GM13976 (cell line): ENCODE results near the gene ANKRD11.

Source experiments
- DNase-seq: peaks from one replicate; pipeline ENCODE4 v3.0.0; 2012; ENCODE audit warnings: low spot score
- in situ Hi-C: fragments of 300-500 bp; cut with MboI; formaldehyde crosslinking; loops from one replicate; pipeline ENCODE4 v1.12.0; 2022; ENCODE audit warnings: low sequenced_read_pairs, mixed read lengths, inconsistent platforms; ENCODE audit not compliant: unreplicated experiment
- TF ChIP-seq, protein P1 (sequence below): IDR thresholded peaks from 2 replicates; pipeline ENCODE4 v1.5.1; 2012; ENCODE audit warnings: borderline replicate concordance, mild to moderate bottlenecking; ENCODE audit not compliant: insufficient read depth; ENCODE audit errors: extremely low read depth, missing control alignments, control extremely low read depth

ANKRD11 gene

DNA sequence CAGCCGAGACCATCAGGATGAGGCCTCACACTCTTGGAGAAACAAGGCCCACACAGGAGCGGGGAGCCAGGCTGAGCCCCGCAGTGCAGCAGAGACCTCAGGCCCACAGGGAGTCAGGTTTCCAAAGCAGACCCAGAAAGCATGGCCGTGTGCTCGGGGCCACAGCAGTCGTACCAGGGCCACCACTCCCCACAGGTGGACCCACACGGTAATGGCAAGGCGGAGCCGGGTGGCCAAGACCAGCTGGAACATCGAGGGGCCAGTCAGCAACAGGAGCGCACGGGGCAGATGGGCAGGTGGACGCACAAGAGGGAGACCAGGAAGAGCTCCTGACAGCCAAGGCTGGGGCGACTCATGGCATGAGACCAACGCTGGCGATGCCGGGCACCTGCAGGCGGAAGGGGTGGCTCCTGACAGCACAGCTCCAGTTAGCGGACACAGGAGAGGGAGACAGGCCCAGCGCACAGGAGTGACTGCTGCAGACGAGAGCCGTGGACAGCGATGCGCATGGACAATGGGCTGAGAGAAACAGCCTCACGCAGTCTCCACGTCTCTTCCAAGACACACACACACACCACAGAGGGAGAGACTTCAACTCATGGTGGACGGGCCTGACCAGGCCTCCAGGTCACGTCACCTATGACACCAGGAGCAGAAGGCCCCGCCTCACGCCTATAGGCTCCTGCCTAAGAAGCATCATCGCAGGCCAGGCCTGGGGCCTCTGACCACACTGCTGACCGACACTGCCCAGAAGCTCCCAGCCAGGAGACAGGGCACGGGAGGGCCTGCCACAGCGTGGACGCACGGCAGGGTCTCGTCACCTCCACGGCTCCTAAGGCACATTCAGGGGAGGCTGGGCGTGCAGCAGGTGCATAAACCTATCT lies 214.3 kb downstream of the ANKRD11 start:
- DNase-seq: no peak
- in situ Hi-C loops: no loop called here
- TF ChIP-seq, protein P1, sequence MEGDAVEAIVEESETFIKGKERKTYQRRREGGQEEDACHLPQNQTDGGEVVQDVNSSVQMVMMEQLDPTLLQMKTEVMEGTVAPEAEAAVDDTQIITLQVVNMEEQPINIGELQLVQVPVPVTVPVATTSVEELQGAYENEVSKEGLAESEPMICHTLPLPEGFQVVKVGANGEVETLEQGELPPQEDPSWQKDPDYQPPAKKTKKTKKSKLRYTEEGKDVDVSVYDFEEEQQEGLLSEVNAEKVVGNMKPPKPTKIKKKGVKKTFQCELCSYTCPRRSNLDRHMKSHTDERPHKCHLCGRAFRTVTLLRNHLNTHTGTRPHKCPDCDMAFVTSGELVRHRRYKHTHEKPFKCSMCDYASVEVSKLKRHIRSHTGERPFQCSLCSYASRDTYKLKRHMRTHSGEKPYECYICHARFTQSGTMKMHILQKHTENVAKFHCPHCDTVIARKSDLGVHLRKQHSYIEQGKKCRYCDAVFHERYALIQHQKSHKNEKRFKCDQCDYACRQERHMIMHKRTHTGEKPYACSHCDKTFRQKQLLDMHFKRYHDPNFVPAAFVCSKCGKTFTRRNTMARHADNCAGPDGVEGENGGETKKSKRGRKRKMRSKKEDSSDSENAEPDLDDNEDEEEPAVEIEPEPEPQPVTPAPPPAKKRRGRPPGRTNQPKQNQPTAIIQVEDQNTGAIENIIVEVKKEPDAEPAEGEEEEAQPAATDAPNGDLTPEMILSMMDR: no peak

DNA sequence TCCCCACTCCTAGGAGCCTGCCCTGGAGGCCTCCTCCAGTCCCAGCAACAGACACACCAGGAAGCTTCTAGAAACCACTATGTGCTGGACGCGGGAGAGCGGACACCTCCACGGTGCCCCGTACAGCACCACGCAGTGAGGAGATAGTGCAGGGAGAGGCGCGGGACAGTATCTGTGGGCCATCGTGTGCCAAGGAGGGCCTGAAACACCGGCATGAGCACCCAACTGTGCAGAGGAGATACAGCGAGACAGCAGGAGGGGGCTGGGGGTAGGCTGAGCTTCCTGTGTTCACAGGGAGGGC lies 215.1 kb downstream of the ANKRD11 start:
- in situ Hi-C loops: no loop called here
- TF ChIP-seq, protein P1: no peak
- no peak for DNase-seq

DNA sequence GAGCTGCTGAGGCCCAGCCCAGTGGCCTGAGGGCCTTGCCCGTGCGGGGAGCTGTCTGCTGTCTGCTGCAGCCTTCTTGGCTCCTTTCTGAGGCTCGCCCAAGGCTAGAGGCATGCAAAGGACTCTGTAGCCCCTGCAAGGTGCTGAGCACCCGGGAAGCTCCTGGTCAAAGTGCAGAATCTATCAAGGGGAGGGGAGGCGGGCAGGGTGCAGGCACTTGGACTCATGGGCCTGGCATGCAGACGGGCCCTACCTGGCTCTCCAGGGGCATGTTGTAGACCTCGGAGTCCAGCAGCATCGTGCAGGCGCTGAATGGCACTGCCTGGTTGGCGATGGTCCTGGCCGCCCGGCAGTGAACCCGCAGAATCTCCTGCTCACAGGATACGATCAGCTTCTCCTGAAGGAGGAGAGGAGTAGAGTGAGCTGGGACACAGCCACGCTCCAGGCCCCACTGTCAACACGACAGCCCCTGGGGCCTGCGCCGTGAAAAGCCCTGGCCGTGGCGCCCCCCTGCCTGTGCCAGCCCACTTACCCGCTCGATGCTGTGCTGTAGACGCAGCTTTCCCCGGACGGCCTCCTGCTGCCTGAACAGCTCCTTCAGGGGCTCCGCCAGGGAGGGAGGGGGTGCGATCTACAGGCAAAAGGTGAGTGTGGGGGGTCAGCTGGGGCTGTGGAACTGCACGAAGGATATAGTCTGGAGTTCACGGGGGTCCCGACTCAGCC lies 215.6 kb downstream of the ANKRD11 start:
- in situ Hi-C loops: no loop called here
- TF ChIP-seq, protein P1: no peak
- no peak for DNase-seq

DNA sequence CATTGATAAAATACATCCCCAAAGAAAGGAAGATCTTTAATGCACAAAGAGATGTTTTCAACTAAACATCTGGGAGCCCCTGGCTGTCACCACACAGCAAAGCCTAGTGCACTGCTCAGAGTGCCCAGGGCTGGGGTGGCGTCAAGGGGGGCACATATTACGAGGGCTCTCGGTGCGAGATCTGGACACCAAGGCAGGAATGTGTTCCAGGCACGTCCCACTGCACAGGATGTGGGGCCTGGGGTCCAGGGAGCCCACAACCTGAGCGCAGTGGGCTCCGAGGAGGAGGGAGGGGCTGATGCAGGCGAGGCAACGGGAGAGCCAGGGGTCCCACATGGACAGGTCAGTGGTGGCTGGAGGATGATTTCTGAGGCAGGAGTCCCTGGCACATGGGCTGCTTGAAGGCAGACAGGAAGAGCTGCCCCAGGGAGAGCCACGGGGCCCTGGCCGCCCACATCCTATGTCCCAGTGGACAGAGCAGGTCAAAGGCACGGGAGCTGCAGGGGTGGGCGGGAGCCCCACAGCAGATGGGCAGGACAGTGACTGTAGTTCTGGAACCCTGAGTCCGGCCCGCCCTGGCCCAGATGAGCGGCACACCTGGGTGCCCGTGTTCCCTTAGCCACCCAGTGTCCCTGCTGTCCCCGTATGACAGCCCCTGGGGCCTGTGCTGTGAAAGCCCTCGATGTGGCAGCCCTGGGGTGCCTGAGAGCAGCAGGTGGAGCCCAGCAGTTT lies 216.5 kb downstream of the ANKRD11 start:
- DNase-seq: no peak
- TF ChIP-seq, protein P1: no peak
- in situ Hi-C loops: no loop called here

DNA sequence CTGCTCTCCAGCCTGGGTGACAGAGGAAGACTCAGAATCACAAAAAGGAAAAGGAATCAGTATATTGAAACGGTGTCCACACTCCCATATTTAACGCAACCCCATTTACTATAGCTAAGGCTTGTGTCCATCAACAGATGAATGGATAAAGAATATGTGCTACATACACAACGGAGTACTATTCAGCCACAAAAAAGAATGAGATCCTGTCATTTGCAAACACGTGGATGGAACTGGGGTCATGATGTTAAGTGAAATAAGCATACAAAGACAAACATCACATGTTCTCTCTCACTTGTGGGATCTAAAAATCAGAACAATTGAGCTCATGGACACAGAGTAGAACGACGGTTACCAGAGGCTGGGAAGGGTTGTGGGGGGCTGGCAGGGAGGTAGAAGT lies 217.7 kb downstream of the ANKRD11 start:
- no peak for DNase-seq
- TF ChIP-seq, protein P1: no peak
- in situ Hi-C loops: no loop called here

DNA sequence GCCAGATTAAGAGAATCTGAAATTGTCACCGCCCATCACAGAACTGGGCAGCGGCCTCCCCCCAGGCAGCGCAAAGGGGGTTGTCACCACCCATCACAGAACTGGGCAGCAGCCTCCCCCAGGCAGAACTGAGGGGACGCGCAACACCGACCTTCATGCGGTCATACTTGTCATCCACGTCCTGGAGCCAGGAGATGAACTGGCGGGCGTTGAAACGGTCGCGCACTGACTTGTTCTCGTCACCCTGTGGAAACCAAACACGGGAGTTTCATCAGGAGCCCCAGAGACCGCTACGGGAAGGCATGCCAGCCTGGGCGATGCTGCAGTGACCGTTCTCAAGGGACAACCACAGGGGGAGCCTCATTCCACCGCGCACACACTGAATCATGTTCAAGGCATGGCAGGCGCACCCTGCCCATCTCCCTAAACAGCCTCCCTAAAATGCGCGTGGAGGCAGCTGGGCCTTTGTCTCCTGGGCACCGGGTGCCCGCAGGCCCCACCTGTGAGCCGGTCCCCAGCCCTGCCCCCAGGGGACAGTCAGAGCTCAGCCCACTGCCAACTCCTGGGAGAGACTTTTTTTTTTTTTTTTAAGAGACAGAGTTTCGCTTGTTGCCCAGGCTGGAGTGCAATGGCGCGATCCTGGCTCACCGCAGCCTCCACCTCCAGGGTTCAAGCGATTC lies 219.6 kb downstream of the ANKRD11 start:
- no peak for DNase-seq
- TF ChIP-seq, protein P1: no peak
- in situ Hi-C loops: no loop called here
